GM18507 (cell line): ENCODE measurements around the gene HMCN1.
"Not testable (repeated sequence)": the region's sequence is repeated elsewhere in the genome, so short reads cannot be mapped to it uniquely, and the experiment has no call there.

Experiments
- DNase-seq: peaks from one replicate; pipeline ENCODE4 v3.0.0; 2011; ENCODE audit warnings: low read depth; ENCODE audit not compliant: insufficient read length; ENCODE audit errors: extremely low spot score
- FAIRE-seq: peaks from 2 replicates; lab custom pipeline; 2011; peaks lifted over from hg19 to GRCh38; lab: Jason Lieb, UNC

HMCN1 gene

DNA sequence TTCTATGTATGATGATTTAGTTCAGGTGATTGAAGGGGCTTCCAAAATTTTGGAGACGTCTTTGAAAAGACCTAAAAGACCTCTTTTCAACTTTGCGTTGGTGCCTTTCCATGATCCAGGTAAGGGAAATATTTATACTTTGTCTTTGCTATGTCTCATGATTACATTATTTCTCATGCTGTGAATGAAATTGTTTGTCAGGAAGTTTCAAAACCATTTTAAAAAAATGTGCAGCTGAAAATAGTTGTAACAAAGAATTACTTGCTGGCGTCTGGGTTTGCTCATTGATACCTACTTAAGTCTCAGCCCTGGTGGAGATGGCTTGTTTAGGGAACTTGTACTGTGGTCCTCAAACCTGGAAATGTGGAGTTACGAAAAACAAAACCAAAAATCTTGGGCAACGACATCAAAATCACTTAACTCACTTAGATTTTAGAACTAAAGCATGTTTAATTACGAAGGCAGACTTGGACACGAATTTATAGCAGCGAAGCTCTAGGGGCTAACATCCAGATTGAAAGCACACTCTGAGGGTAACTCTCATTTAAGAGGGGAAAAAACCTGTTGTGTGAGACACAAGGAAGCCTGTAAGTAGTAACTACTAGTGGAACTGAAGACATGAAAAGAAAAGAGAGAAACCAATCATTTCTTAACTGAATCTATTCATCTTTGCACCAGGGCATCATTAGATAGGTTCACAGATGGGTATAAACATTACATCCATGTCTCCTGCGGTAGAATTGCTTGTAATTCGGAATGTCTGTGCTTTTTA is 924 bp downstream of the HMCN1 start:
- FAIRE-seq (no peak), DNase-seq (no peak)

GRCh38 chr1:185735701-185736064 is 1.5 kb downstream of the HMCN1 start:
- no peak for DNase-seq
- no peak for FAIRE-seq

GRCh38 chr1:185739967-185740366 is 5.8 kb downstream of the HMCN1 start:
- FAIRE-seq (no peak), DNase-seq (no peak)

DNA sequence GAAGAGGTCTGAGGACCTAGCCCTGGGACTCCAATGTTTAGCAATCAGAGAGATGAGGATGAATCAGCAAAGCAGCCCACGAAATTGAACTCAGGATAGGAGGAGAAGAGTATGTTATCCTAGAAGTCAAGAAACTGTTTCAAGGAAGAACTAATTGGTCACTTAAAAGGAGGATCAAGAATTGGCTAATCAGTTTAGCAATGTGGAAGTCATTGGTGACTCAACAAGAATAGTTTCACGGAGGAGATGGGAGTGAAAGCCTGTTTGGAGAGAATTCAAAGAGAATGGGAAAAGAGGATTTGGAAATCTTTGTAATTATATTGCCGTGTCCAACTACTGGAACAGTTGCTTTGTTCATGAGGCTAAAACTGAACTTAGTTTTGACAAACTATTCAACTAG is 7.4 kb downstream of the HMCN1 start:
- FAIRE-seq, result no peak
- no peak for DNase-seq

- no peak for DNase-seq
- FAIRE-seq, result no peak
Measured at GRCh38 chr1:185742403-185742802, 8.2 kb downstream of the HMCN1 start.

- FAIRE-seq (no peak), DNase-seq (no peak)
Measured at GRCh38 chr1:185745165-185745564, 11.0 kb downstream of the HMCN1 start.

GRCh38 chr1:185759061-185759460 is 24.9 kb downstream of the HMCN1 start:
- FAIRE-seq, result no peak
- DNase-seq, result no peak

DNA sequence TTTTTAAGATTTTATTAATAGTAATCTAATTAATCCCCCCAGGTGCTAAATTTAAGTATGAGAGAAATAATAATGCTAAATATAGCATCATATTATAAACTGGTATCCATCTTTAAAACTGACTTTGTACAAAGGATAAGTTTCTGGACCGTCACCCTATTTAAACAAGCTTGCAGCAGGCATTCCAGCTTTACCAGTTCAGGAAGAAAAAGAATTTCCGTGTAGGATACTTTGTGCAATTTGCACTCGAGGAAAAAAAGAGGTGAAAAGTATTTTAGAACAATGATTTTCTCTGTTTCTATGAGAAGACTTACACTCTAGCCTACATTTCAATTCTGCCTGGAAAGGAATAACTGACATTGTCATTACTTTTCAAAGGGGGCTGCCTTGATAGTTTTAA is 27.6 kb downstream of the HMCN1 start:
- DNase-seq (no peak), FAIRE-seq (no peak)

DNA sequence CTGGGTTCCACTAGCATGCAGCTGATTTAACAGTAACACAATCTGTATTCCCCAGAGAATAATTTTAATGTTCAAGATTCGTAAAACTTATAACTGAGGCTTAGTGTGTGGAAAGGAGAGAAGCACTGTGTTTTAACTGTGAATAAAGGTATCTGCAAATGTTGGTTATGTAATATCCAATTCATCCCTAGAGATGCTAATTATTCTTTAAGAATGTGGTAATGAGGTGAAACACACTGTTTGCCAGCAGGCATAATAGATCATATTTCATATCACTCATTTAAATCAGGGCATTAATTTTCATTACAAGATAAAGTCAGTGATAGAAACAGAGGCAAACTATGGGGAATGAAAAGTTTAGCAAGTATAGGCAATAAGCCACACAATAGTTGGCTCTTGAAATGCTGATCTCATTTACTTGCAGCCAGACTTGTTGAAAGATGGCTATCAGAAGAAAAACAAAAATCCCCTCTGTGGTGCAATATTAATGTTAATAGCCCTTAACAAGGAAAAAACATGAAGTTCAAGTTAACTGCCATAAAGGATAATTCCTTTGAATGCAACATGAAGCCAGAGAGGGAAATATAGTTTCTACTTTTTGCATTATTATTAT is 33.4 kb downstream of the HMCN1 start:
- FAIRE-seq, result no peak
- DNase-seq, result no peak

DNA sequence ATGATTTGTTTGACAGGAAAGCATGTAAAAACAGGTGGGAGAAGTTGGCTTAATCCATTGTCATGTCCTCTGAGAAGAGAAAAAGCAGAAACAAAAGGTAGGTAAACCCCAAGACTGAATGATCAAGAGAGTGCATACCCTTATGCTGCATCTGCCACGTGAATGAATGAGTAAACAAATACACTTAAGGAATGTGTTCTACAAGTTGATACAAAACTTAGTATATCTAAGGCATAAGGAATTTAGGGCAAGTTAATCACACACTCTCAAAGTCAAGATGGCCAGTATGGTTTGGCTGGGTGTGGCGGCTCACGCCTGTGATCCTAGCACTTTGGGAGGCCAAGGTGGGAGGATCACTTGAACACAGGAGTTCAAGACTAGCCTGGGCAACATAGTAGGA is 34.2 kb downstream of the HMCN1 start:
- FAIRE-seq (no peak), DNase-seq (no peak)

GRCh38 chr1:185769136-185769535 is 34.9 kb downstream of the HMCN1 start:
- DNase-seq (no peak), FAIRE-seq (no peak)

DNA sequence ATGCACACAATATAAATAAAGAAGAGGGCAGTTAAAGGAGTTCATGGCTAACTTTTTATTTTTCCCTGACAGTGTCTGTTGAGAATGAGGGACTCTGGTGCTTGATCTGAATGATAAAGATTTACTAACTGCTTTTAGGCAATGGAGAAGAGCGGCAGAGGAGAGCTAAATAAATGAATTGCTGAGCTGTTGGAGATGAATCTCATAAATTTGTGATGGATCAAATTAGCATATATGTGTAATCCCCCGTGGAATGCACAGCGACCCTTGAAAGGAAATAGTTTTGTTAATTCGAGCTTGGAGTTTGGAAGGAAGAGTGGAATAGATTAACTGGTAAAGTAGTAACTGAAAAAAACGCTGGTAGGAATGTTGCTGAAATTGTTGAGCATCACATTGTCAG is 40.2 kb downstream of the HMCN1 start:
- FAIRE-seq, result no peak
- no peak for DNase-seq

GRCh38 chr1:185775501-185775900 is 41.3 kb downstream of the HMCN1 start:
- no peak for DNase-seq

DNA sequence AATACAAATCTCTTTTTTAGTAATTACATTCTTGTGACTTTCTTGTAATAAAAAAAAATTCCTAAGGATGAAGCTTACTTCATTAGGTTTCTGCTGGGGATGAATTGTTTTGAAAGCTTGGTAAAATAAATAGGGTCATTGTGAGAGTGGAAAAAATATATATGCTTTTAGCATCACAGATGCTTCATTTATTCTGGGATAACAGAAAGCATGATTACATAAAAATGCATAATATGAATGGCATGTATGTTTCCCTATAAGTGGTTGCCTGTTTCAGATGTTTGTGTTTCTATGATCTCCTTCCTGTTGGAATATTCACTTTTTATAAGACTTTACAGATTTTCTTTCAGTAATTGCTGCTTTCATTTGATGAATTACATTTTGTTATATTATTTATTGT is 42.3 kb downstream of the HMCN1 start:
- FAIRE-seq (no peak), DNase-seq (no peak)

More at GRCh38 chr1:185775501-185775900, 41.3 kb downstream of the HMCN1 start:
- FAIRE-seq, result no peak

- DNase-seq, FAIRE-seq: not testable (repeated sequence)
Measured at GRCh38 chr1:185783860-185784259, 49.7 kb downstream of the HMCN1 start.

DNA sequence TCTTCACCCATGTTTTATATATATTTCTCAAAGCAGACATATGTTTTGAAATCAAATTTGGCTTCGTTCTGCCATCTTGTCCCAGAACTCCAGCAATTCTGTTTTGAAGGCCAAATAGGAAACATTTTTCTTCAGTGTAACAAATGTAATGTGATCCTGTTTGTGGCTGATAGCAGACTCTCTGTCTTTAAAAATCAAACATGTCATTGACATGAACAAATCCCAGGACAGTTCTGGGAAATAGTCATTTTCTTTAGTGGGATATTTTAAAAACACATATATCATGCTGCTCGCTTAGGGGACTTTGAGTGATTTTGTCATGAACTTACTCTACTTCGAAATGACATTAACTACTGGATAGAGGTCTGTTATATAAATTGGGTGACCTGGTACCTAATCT is 51.4 kb downstream of the HMCN1 start:
- DNase-seq, result no peak
- FAIRE-seq, result no peak

GRCh38 chr1:185786524-185786923 is 52.3 kb downstream of the HMCN1 start:
- DNase-seq (no peak), FAIRE-seq (no peak)

- no peak for DNase-seq
- no peak for FAIRE-seq
Measured at GRCh38 chr1:185787238-185787637, 53.0 kb downstream of the HMCN1 start.

DNA sequence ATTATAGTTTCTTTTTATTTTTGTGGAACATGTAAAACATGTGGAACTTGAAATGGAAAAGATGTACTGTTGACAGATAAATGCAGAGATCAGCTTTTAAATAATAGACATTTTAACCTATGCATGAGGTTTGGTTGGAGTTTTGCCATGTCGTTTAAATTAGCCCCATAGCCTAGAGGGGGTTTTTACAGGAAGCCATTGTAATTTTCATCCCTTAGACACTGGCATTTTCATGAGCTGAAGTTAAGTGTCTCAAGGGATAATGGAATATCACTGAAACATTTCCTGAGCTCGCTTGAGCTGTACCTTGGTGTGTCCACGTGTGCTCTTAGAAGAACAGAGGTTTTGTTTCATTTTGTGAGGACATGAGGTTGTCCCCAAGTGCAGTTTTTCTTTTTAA is 54.2 kb downstream of the HMCN1 start:
- DNase-seq (no peak), FAIRE-seq (no peak)

GRCh38 chr1:185789501-185790193 is 55.5 kb downstream of the HMCN1 start:
- DNase-seq (no peak), FAIRE-seq (no peak)

- FAIRE-seq (no peak), DNase-seq (no peak)
Measured at GRCh38 chr1:185790194-185790735, 56.1 kb downstream of the HMCN1 start.
